OCI-LY3 (cell line): ENCODE measurements around the gene MGMT.

Experiments
- H2AFZ ChIP-seq: fragments of 200-600, 300-600 bp; shearing (Covaris generic); 2 replicates; pipeline ENCODE4 v1.6.0; 2014; ENCODE audit warnings: antibody characterized with exemption, low read depth, low read length
- H3K27ac ChIP-seq: fragments of 200-600, 300-600 bp; sonication (generic); 2 replicates; pipeline ENCODE4 v1.5.1; 2014; ENCODE audit warnings: mild to moderate bottlenecking, low read length, moderate library complexity, mixed read lengths
- H3K27me3 ChIP-seq: fragments of 200-600, 300-600 bp; sonication (generic); 2 replicates; pipeline ENCODE4 v1.6.1; 2014; ENCODE audit warnings: low read depth, low read length, mixed read lengths
- H3K36me3 ChIP-seq: fragments of 200-600, 300-600 bp; sonication (generic); replicated peaks from 2 replicates; pipeline ENCODE3; 2014; ENCODE audit warnings: low read depth, low read length, mixed read lengths
- H3K4me1 ChIP-seq: fragments of 300-600, 200-600 bp; sonication (generic); 2 replicates; pipeline ENCODE4 v1.6.1; 2014; ENCODE audit warnings: low read length, mixed read lengths
- H3K4me2 ChIP-seq: fragments of 200-600, 300-600 bp; sonication (generic); 2 replicates; pipeline ENCODE4 v1.6.1; 2014; ENCODE audit warnings: low read length, mixed read lengths
- H3K4me3 ChIP-seq: fragments of 300-600, 200-600 bp; sonication (generic); 2 replicates; pipeline ENCODE4 v1.5.1; 2014; ENCODE audit warnings: antibody characterized with exemption, mild to moderate bottlenecking, low read length, moderate library complexity
- H3K79me2 ChIP-seq: fragments of 300-600, 200-600 bp; shearing (Covaris generic); 2 replicates; pipeline ENCODE4 v1.6.1; 2014; ENCODE audit warnings: mild to moderate bottlenecking, low read length, mixed read lengths
- H3K9ac ChIP-seq: fragments of 300-600, 200-600 bp; shearing (Covaris generic); 2 replicates; pipeline ENCODE4 v1.6.0; 2014; ENCODE audit warnings: mild to moderate bottlenecking, low read length, moderate library complexity
- H3K9me3 ChIP-seq: fragments of 200-600, 300-600 bp; shearing (Covaris generic); 2 replicates; pipeline ENCODE4 v1.6.1; 2014; ENCODE audit warnings: low read length, mixed read lengths; ENCODE audit not compliant: insufficient read depth
- H4K20me1 ChIP-seq: fragments of 200-600, 300-600 bp; sonication (generic); 2 replicates; pipeline ENCODE4 v1.6.1; 2016; ENCODE audit warnings: low read length, mixed read lengths; ENCODE audit not compliant: insufficient read depth
- CTCF ChIP-seq: fragments of 200-600, 300-600 bp; sonication (generic); IDR thresholded peaks from 2 replicates; pipeline ENCODE4 v1.5.1; 2014; ENCODE audit warnings: antibody characterized with exemption, low read length, low read depth
- EZH2phosphoT487 ChIP-seq: fragments of 200-600 bp; shearing (Covaris generic); IDR thresholded peaks from 2 replicates; pipeline ENCODE4 v1.6.1; 2018; ENCODE audit warnings: antibody characterized with exemption, mixed run types, low read depth

Gene MGMT

GRCh38 chr10:129530581-129530980 is 63.5 kb downstream of the MGMT start:
- Histone ChIP-seq H3K36me3 (no peaks in the 10 kb centered on the region), H3K4me1 (no peaks in the 10 kb centered on the region), H3K79me2 (no peaks in the 10 kb centered on the region), H3K4me3 (no peak overlapping the region), H3K27ac (no peak overlapping the region), H4K20me1 (no peaks in the 10 kb centered on the region), H3K9me3 (no peaks in the 10 kb centered on the region), H2AFZ (no peak overlapping the region), H3K27me3 (no peaks in the 10 kb centered on the region), H3K9ac (no peak overlapping the region), H3K4me2 (no peak overlapping the region)
- TF ChIP-seq CTCF (no peak), EZH2phosphoT487 (no peak)

GRCh38 chr10:129531195-129531968 is 64.3 kb downstream of the MGMT start:
- Histone ChIP-seq H3K4me2 (no peak overlapping the region), H3K4me1 (no peaks in the 10 kb centered on the region), H3K27ac (no peak overlapping the region), H2AFZ (no peak overlapping the region), H3K27me3 (no peaks in the 10 kb centered on the region), H4K20me1 (no peaks in the 10 kb centered on the region), H3K4me3 (no peak overlapping the region), H3K36me3 (no peaks in the 10 kb centered on the region), H3K79me2 (no peaks in the 10 kb centered on the region), H3K9me3 (no peaks in the 10 kb centered on the region), H3K9ac (no peak overlapping the region)
- no peak for TF ChIP-seq CTCF
- TF ChIP-seq EZH2phosphoT487: no peak

GRCh38 chr10:129531969-129532660 is 65.1 kb downstream of the MGMT start:
- Histone ChIP-seq H3K9me3 (no peaks in the 10 kb centered on the region), H3K79me2 (no peaks in the 10 kb centered on the region), H3K27ac (no peak overlapping the region), H3K4me2 (no peak overlapping the region), H3K4me1 (no peaks in the 10 kb centered on the region), H3K27me3 (no peaks in the 10 kb centered on the region), H3K36me3 (no peaks in the 10 kb centered on the region), H3K4me3 (no peak overlapping the region), H4K20me1 (no peaks in the 10 kb centered on the region), H2AFZ (no peak overlapping the region), H3K9ac (no peak overlapping the region)
- TF ChIP-seq EZH2phosphoT487 (no peak), CTCF (no peak)

- H3K4me2 ChIP-seq: no peak overlapping the region
- no peak overlapping the region for H3K27ac ChIP-seq
- no peaks in the 10 kb centered on the region for H3K79me2 ChIP-seq
- no peaks in the 10 kb centered on the region for H3K36me3 ChIP-seq
- H2AFZ ChIP-seq: no peak overlapping the region
- no peak overlapping the region for H3K4me3 ChIP-seq
- no peaks in the 10 kb centered on the region for H3K4me1 ChIP-seq
- H3K27me3 ChIP-seq: no peaks in the 10 kb centered on the region
- no peaks in the 10 kb centered on the region for H4K20me1 ChIP-seq
- no peaks in the 10 kb centered on the region for H3K9me3 ChIP-seq
- TF ChIP-seq EZH2phosphoT487 (no peak), CTCF (no peak)
- no peak overlapping the region for H3K9ac ChIP-seq
Observed at GRCh38 chr10:129532838-129533237, 65.8 kb downstream of the MGMT start.
